GM23338 (cell line): Measurements from ENCODE around the gene EMC9.

Experiments used
- EZH2 ChIP-seq: fragments of 200-600 bp; sonication (generic); IDR thresholded peaks from one replicate; pipeline ENCODE4 v1.8.0; 2017; ENCODE audit warnings: antibody characterized with exemption, mild to moderate bottlenecking, low read depth; ENCODE audit not compliant: unreplicated experiment
- EZH2phosphoT487 ChIP-seq: fragments of 200-600 bp; sonication (generic); IDR thresholded peaks from one replicate; pipeline ENCODE4 v1.8.1; 2018; ENCODE audit warnings: antibody characterized with exemption; ENCODE audit not compliant: unreplicated experiment
- STAT1 ChIP-seq: IDR thresholded peaks from one replicate; pipeline ENCODE4 v1.6.1; 2016; ENCODE audit warnings: antibody characterized with exemption; ENCODE audit not compliant: unreplicated experiment
- TF ChIP-seq, protein P1 (sequence below), 2 experiments: fragments of 200-600 bp in 1 of 2; sonication (generic) in 1 of 2; conservative IDR thresholded peaks; 2 replicates each; pipeline versions ENCODE4 v1.5.1 to v1.6.1; 2016 to 2017; ENCODE audit warnings: antibody characterized with exemption in 2 of 2, low read depth in 2 of 2, mild to moderate bottlenecking in 2 of 2, moderate library complexity in 1 of 2
- TF ChIP-seq, protein P2 (sequence below): IDR thresholded peaks from one replicate; pipeline ENCODE4 v1.6.1; 2018; ENCODE audit warnings: antibody characterized with exemption; ENCODE audit not compliant: unreplicated experiment

DNA sequence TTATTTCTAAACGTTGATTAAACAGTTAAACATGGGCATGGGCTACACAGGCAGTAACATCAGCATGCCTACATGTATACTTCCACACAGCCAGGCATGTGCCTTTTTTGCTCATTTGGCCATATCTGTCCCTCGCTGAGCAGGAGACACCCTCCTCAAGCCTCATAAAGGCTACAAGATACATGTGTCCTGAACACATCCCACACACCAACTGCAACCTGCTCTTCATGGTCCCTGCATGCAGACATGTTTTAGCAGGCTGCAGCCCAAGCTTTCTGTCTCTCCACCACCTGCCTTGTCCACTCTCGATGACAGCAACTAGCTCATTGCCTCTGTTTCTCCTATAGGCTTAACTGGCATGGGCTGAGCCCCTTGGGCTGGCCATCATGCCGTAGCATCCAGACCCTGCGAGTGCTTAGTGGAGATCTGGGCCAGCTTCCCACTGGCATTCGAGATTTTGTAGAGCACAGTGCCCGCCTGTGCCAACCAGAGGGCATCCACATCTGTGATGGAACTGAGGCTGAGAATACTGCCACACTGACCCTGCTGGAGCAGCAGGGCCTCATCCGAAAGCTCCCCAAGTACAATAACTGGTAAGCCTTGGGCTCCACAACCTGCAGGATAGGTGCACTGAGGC, 44.7 kb downstream of the EMC9 start:
- TF ChIP-seq, protein P1, sequence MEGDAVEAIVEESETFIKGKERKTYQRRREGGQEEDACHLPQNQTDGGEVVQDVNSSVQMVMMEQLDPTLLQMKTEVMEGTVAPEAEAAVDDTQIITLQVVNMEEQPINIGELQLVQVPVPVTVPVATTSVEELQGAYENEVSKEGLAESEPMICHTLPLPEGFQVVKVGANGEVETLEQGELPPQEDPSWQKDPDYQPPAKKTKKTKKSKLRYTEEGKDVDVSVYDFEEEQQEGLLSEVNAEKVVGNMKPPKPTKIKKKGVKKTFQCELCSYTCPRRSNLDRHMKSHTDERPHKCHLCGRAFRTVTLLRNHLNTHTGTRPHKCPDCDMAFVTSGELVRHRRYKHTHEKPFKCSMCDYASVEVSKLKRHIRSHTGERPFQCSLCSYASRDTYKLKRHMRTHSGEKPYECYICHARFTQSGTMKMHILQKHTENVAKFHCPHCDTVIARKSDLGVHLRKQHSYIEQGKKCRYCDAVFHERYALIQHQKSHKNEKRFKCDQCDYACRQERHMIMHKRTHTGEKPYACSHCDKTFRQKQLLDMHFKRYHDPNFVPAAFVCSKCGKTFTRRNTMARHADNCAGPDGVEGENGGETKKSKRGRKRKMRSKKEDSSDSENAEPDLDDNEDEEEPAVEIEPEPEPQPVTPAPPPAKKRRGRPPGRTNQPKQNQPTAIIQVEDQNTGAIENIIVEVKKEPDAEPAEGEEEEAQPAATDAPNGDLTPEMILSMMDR (conservative IDR thresholded peaks at IDR 0.05; ENCODE audit: low read depth in 2 of 2) = no peak
- TF ChIP-seq EZH2 (no peak), EZH2phosphoT487 (no peak), STAT1 (no peak)
- TF ChIP-seq, protein P2, sequence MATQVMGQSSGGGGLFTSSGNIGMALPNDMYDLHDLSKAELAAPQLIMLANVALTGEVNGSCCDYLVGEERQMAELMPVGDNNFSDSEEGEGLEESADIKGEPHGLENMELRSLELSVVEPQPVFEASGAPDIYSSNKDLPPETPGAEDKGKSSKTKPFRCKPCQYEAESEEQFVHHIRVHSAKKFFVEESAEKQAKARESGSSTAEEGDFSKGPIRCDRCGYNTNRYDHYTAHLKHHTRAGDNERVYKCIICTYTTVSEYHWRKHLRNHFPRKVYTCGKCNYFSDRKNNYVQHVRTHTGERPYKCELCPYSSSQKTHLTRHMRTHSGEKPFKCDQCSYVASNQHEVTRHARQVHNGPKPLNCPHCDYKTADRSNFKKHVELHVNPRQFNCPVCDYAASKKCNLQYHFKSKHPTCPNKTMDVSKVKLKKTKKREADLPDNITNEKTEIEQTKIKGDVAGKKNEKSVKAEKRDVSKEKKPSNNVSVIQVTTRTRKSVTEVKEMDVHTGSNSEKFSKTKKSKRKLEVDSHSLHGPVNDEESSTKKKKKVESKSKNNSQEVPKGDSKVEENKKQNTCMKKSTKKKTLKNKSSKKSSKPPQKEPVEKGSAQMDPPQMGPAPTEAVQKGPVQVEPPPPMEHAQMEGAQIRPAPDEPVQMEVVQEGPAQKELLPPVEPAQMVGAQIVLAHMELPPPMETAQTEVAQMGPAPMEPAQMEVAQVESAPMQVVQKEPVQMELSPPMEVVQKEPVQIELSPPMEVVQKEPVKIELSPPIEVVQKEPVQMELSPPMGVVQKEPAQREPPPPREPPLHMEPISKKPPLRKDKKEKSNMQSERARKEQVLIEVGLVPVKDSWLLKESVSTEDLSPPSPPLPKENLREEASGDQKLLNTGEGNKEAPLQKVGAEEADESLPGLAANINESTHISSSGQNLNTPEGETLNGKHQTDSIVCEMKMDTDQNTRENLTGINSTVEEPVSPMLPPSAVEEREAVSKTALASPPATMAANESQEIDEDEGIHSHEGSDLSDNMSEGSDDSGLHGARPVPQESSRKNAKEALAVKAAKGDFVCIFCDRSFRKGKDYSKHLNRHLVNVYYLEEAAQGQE = no peak
